ENCODE data around the gene GBF1. TPM values are rescaled to one million over a fixed set of nuclear protein-coding genes. Genes with fewer than 3 reads are reported as not detected.

GBF1 gene
- total and polyA plus RNA-seq, 12 donors: 20.7 to 60.5 (median 49.3) TPM

DNA sequence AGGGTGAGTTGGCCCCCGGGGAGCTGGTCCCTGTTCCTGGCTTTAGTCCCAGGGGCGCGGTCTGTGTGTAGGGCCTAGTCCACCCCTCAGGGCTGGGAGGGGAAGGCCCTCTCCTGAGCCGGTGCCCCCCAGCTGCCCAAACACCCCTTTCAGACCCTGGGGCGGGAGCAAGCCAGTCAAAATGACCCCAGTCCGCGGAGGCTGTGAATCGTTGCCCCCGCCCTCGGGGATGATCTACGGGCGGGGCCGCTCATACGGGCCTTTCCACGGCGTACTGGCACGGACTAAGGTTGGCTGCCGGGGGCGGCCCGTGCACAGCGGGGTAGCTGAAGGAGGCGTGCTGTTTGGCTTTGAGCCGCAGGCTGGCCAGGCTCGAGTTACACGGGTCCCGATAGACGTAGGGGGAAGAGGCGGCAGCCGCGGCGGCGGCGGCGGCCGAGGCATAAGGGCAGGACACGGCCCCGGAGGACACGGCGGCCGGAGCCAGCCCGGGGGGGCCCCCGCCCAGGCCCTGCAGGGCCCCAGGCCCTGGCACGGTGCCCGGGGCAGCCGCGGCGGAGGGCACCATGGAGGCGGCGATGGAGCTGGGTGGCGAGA lies 15.0 kb upstream of the GBF1 start:
- Histone ChIP-seq H3K36me3 (no peaks in the 10 kb centered on the region), H3K4me3 (peak overlapping the region; percentile 13 to 57 (median 42)), H3K4me1 (peaks cover 10 to 53% (median 29%) of the 10 kb centered on the region in 9 donors), H3K9me3 (no peaks in the 10 kb centered on the region), H3K27ac (no peak overlapping the region), H3K27me3 (peaks cover 0 to 60% (median 36%) of the 10 kb centered on the region in 7 donors)
- TF ChIP-seq, protein P1, sequence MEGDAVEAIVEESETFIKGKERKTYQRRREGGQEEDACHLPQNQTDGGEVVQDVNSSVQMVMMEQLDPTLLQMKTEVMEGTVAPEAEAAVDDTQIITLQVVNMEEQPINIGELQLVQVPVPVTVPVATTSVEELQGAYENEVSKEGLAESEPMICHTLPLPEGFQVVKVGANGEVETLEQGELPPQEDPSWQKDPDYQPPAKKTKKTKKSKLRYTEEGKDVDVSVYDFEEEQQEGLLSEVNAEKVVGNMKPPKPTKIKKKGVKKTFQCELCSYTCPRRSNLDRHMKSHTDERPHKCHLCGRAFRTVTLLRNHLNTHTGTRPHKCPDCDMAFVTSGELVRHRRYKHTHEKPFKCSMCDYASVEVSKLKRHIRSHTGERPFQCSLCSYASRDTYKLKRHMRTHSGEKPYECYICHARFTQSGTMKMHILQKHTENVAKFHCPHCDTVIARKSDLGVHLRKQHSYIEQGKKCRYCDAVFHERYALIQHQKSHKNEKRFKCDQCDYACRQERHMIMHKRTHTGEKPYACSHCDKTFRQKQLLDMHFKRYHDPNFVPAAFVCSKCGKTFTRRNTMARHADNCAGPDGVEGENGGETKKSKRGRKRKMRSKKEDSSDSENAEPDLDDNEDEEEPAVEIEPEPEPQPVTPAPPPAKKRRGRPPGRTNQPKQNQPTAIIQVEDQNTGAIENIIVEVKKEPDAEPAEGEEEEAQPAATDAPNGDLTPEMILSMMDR (IDR thresholded peaks at IDR 0.05): no peak
- DNase-seq (peak; percentile 25 to 62), ATAC-seq (peak; percentile 7 to 57 (median 21))
- intact Hi-C loops (cut with DNase I): loop anchor here in 8 of 10 donors (1.0 to 10.0 kb wide), 7 partner anchors 116 to 244 kb away; no protein-coding TSS in a partner anchor
- 1% methylated on average over 49 to 50 of the region's 50 CpGs for WGBS, 2 donors

DNA sequence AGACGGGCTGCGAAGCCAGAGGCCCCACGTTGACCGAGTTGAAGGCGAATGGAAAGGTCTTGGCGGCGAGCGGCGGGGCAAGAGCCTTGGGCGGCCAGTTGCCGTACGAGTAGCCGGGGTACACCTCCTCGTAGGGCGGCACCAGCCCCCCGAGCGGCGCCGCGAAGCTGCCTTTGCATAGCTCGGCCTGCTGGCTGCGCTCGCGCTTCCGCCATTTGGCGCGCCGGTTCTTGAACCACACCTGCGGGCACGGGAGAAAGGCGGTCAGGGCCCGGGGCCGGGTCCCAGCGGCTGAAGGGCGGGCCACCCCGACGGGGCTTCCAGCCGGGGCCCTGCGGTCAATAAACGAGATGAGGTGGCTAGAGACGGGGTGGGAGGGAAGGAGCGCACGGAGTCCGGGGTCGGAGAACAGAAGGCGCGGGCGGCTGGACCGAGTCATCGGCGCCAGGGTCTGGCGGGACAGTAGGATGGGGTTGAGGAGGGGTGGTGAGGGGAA lies 14.4 kb upstream of the GBF1 start:
- no peak overlapping the region for H3K27ac ChIP-seq
- TF ChIP-seq, protein P1 (IDR thresholded peaks at IDR 0.05): peak in 5 of 9 donors; percentile 15 to 47 (median 43)
- no peaks in the 10 kb centered on the region for H3K9me3 ChIP-seq
- 2% methylated on average over 52 of the region's 52 CpGs for WGBS, 2 donors
- peaks cover 0 to 62% (median 36%) of the 10 kb centered on the region in 7 donors for H3K27me3 ChIP-seq
- H3K36me3 ChIP-seq: no peaks in the 10 kb centered on the region
- ATAC-seq (peak in 1 of 8 donors; percentile 2), DNase-seq (peak in 1 of 2 donors; percentile 40)
- H3K4me1 ChIP-seq: peaks cover 10 to 48% (median 24%) of the 10 kb centered on the region in 9 donors
- intact Hi-C loops (cut with DNase I): loop anchor here in 9 of 10 donors (1.0 to 10.0 kb wide), 8 partner anchors 116 to 244 kb away; no protein-coding TSS in a partner anchor
- peak overlapping the region; percentile 13 to 57 (median 42) for H3K4me3 ChIP-seq

DNA sequence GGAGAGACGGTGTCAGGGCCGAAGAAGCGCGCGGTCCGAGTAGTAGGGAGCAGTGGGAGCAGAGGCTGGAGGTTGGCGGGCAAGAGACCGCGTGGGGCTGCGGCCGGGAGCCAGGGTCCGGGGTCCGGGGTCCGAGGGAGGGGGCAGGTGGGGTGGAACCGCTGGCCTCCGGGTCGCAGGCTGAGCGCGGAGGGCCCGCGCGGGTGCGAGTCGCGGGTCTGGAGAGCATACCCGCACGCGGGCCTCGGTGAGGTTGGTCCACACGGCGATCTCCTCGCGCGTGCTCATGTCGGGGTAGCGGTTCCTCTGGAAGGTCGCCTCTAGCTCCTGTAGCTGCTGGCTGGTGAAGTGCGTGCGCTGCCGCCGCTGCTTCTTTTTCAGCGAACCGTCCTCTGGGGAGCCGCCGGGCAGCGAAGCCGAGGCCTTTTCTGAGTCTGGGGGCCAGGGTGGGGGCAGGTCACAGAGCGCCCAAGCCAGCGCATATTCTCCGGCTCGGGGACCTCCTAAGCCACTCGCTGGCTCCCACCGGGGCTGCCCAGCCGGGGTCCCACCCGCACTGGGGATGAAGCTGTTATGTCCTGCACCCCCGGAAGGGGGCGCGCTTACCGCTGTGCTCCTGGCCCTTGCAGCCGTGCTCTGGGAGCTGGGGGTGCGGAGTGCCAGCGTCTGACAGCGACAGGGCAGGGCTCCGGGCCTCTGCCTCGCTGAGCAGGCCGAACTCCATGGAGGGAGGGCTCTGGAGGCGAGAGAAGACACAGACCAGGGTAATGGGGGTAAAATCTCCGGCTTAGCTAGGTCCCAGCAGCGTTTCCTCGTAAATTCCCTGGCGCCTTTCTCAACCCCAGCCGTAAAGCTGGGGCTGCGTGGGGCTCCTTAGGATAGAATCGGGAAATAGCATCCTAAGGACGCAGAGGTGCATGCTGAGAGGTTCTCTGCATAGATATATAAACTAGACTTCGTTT lies 13.7 kb upstream of the GBF1 start:
- TF ChIP-seq, protein P1 (IDR thresholded peaks at IDR 0.05): peak; percentile 24 to 84 (median 66)
- Histone ChIP-seq H3K4me3 (peak overlapping the region; percentile 13 to 57 (median 42)), H3K36me3 (no peaks in the 10 kb centered on the region), H3K4me1 (peaks cover 5 to 40% (median 18%) of the 10 kb centered on the region in 9 donors), H3K27ac (no peak overlapping the region), H3K9me3 (no peaks in the 10 kb centered on the region), H3K27me3 (peaks cover 0 to 69% (median 36%) of the 10 kb centered on the region in 7 donors)
- DNase-seq (peak; percentile 20 to 57), ATAC-seq (peak in 7 of 8 donors; percentile 10 to 48 (median 33))
- WGBS, 2 donors: 19 to 23% methylated on average over 74 to 76 of the region's 76 CpGs
- intact Hi-C loops (cut with DNase I): loop anchor here in 7 of 10 donors (1.0 to 10.0 kb wide), 6 partner anchors 115 to 243 kb away; no protein-coding TSS in a partner anchor

DNA sequence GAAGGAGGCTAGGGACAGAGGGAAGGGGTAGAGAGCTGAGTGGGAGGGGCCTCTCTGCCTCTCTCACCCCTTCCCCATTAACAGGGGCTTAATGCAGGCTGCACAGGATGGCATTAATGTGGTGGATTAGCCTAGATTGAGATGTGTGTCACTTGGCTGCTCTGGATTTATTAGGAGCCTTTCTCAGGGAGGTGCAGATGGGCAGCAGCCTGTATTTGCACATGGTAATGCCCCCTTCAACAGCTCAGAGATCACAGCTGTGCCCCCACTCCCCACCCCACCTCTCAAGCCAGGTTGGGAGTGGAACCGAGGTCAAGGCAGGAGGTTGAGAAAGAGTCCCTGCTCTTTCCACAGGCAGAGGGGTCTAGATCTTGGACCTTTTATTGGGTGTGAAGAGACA lies 11.3 kb upstream of the GBF1 start:
- Histone ChIP-seq H3K27me3 (peaks cover 0 to 79% (median 32%) of the 10 kb centered on the region in 7 donors), H3K27ac (no peak overlapping the region), H3K36me3 (no peaks in the 10 kb centered on the region), H3K4me1 (peaks cover 5 to 27% (median 18%) of the 10 kb centered on the region in 9 donors), H3K9me3 (no peaks in the 10 kb centered on the region), H3K4me3 (no peak overlapping the region)
- TF ChIP-seq, protein P1 (IDR thresholded peaks at IDR 0.05): no peak
- WGBS, 2 donors: 90 to 92% methylated on average over 1 of the region's 1 CpG
- intact Hi-C loops (cut with DNase I): loop anchor here in 1 of 10 donors (10.0 kb wide), 1 partner anchor 241 kb away; no protein-coding TSS in a partner anchor
- DNase-seq: no peak
- ATAC-seq: no peak
